GM19438 (cell line): ENCODE measurements around the gene RMRP.
A peak's percentile ranks its signal among the peaks of the same experiment; 100 is the strongest.
"Not testable (repeated sequence)": the region's sequence is repeated elsewhere in the genome, so short reads cannot be mapped to it uniquely, and the experiment has no call there.

Experiments used
- ATAC-seq: cut with Tn5 transposase; IDR thresholded peaks from one replicate; pipeline ENCODE4 v1.9.1; 2021; ENCODE audit warnings: low read depth; ENCODE audit not compliant: unreplicated experiment

Gene RMRP

DNA sequence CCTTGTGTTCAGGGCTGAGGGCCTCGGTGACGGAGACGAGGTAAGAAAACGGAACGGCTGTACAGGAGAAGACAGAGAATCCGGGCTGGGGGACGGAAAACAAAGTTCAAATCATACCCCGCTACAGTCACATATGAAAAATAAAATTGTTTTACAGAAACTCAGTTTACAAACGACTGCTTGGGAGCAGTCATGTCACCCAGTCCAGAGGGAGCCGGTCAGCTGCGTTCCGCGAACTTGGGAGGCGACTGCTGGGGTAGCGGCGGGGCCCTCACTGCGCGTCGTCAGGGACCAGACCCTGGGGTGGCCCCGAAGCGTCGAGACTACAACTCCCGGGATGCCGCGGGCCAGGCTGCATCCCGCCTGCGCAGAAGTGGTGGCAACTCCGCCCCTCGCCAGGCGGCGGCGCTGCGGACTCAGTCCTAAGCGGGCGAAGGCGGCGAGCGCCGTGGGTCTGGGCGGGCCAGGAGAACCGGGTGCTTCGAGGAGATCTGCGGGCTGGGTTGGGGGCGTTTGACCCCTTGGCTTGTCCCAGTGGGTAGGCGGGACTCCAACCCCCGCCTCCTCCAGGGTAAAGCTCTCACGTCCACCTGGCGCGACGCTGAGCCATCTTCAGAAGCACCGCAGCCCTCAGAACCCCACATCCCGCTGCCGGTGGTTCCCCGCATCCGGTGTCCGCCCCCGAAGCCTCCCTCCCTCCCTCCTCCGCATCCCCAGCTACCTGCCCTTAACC is 11.1 kb downstream of the RMRP start:
- peak; percentile 61 for ATAC-seq

DNA sequence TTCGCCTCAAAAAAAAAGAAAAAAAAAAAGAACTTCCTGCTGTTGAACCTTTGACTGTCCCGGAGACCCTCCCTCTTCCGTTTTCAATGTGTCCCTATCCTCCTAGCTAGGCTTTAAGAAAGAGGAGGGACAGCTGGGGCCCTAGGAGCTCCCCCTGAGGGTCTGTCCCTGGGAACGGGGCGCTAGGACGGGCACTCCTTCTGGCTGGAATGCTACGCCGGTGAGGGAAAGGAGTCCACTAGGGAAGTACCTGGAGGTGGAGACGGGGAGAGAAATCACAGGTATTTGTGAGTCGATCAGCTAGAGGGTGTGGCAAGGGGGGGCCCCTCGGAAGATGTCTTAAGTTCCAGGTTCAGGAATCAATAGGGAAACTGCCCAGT is 11.7 kb downstream of the RMRP start:
- ATAC-seq = peak; percentile 4

- not testable (repeated sequence) for ATAC-seq
Observed at GRCh38 chr9:35645736-35646135, 12.1 kb downstream of the RMRP start.

- ATAC-seq = no peak
Observed at GRCh38 chr9:35643046-35643445, 14.8 kb downstream of the RMRP start.

DNA sequence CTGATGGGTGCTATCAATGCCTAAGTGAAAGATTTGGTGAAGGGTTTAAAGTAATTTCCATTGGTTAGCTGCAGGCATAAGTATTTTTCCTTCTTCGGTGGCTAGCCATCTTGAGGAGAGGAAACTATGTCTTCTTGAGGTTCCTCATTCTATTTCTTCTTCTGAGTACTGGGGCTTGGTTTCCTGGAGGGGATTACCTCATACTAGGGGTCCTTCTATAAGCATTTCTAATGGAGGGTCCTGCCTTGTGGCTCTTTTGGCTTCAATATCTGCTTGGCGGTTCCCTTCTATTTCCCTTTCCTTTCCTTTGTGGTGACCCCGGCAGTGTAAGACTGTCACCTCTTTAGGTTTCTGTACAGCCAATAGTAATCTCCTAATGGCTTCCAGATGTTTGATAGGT is 16.3 kb downstream of the RMRP start:
- not testable (repeated sequence) for ATAC-seq

GRCh38 chr9:35640431-35640830 is 17.4 kb downstream of the RMRP start:
- ATAC-seq = not testable (repeated sequence)

DNA sequence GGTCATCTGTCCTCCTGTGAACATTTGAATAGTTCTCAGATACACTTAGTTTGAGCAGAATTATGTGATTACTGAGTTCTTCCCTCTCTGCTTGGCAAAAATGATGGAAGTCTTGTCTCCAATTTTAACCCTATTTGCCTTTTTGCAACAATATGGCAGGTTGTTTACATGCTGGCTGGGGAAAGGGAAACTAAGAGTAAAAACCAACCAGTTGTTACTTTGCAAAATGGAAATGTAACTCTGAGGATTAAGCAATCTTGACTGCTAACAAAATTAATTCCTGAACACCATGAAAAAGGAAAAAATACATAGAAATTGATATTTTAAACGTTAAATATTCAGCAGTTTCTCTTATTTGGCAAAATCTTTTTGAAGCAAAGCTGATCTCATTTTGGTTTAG is 18.2 kb downstream of the RMRP start:
- no peak for ATAC-seq

GRCh38 chr9:35639225-35639624 is 18.6 kb downstream of the RMRP start:
- not testable (repeated sequence) for ATAC-seq

GRCh38 chr9:35638751-35639150 is 19.1 kb downstream of the RMRP start:
- not testable (repeated sequence) for ATAC-seq

GRCh38 chr9:35637427-35637955 is 20.3 kb downstream of the RMRP start:
- ATAC-seq = not testable (repeated sequence)

DNA sequence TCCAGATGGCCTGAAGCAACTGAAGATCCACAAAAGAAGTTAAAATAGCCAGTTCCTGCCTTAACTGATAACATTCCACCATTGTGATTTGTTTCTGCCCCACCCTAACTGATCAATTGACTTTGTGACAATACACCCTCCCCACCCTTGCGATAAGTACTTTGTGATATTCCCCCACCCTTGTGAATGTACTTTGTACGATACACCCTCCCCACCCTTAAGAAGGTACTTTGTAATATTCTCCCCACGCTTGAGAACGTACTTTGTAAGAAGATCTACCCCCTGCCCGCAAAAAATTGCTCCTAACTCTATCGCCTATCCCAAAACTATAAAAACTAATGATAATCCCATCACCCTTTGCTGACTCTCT is 21.0 kb downstream of the RMRP start:
- not testable (repeated sequence) for ATAC-seq

DNA sequence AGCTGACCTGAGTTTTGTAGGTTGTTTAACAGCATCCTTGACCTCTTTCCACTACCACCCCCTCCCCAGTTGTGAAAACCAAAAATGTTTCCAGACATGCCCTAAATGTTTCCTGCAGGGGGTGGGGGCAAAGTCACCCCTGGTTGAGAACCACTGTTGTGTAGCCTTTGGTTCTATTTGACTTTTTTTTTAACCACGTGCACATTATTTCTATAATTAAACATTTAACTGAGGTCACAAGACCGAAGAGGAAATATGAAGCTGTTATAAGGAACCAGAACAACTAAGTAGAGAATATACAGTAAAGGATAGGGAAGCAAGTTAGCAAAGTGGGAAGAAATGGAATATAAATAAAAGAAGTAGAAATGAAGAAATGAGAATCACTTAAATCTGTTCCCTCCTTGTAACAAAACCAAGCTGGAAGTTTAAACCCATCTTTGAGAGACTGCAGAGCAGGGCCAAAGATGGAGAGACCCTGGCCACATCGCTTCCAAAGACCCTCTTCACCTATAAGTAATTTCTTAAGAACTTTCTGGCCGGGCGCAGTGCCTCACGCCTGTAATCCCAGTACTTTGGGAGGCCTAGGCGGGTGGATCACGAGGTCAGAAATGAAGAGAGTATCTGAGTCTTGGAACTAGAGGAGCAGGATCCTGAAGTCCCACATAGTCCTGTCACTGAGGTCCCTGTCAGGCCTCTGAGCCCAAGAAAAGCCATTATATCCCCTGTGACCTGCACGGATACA is 21.5 kb downstream of the RMRP start:
- ATAC-seq = no peak

GRCh38 chr9:35635730-35636129 is 22.1 kb downstream of the RMRP start:
- no peak for ATAC-seq

GRCh38 chr9:35629597-35629996 is 28.2 kb downstream of the RMRP start:
- no peak for ATAC-seq

- ATAC-seq = no peak
Observed at GRCh38 chr9:35628389-35628991, 29.3 kb downstream of the RMRP start.

DNA sequence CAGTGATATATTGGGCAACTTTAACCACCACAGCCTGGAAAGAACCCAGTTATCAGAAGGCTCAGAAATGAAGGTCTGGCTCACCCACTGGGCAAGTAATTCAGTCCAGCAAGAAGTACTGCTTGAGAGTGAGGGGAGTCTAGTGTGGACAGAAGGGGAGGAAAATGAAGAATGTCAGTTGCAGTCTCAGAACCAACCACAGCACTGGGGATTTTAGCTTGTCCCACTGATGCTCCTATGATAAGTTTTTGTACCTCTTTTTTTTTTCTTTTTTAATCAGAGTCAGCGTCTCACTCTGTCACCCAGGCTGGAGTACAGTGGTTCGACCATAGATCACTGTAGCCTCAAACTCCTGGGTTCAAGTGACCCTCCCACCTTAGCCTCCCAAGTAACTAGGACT is 30.2 kb downstream of the RMRP start:
- no peak for ATAC-seq

- peak; percentile 49 for ATAC-seq
Observed at GRCh38 chr9:35619800-35620158, 38.0 kb downstream of the RMRP start.

DNA sequence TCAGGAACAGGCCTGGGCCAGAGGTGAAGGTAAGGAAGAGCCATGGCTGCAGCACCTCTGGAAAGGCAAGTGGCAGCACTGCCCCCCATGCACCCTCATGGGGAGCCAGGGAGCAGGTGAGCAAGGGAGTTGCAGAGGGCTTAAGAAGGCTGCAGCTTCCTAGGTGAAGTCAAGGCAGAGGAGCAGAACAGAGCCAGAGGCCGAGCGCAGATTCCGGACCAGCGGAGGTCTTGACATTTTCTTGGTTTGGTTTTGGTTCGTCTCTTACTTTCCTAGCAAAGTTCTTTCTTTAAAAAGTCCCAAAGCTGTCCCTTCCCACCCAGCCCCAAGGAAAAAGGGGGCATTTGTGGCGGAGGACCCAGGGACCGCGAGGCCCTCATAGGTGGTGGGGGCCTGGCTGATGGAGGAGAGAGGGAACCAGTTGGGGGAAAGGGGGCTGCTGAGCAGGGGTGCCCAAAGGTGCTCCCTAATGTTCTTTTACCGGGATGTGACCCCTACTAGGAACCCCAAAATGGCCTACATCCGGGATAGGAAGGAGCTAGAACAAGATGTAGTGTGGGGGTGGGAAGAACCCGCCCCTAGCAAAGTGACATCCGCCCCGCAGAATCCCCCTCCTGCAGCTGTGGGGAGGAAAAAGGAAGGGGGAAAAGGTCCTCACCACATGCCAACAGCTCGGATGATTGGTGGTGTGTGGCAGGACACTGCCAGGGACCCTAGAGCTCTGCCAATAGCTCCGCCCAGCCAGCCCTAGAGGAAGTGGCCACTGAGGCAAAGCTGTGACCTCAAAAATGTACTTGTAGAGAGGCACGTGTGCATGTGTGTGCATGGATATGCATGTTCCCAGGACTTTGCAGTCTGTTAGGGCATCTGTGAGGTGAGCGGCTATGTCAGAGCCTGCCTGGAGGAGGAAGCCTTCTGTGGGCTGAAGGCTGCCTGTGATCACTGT is 38.7 kb downstream of the RMRP start:
- peak; percentile 56 for ATAC-seq

GRCh38 chr9:35618325-35618727 is 39.5 kb downstream of the RMRP start, which contains the start of gene CD72:
TSS of gene CD72 (minus strand) at chr9:35618413. CDS start at chr9:35618303, 110 bp downstream.
- no peak for ATAC-seq

DNA sequence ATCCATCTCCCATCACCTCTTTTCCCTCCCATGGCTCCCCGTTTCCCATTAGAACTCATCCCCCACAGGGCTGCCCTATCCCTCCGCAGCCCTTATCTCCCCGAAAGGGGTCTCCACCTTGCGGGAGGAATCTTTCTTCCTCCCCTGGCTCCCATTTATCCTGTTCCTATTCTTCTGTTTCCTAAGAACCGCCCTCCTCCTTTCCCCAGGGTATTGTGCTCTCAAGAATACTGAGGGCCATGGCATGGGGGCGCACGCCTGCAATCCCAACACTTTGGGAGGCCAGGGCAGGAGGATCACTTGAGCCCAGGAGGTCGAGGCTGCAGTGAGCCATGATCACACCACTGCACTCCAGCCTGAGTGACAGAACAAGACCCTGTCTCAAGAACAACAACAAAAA is 40.3 kb downstream of the RMRP start:
- ATAC-seq = no peak
